Stimulated activated naive CD8-positive, alpha-beta T cell treated with anti-CD3 and anti-CD28 coated beads, Interleukin-15, amount 100 ng/mL, for 72 hours (primary cell): ENCODE measurements around the gene CLCA4.
"Not testable (repeated sequence)": the region's sequence is repeated elsewhere in the genome, so short reads cannot be mapped to it uniquely, and the experiment has no call there.

ENCODE experiments used
- ATAC-seq: fragments of 150-1000 bp; cut with Tn5 transposase; 2 replicates; pipeline ENCODE4 v1.10.0; 2021; ENCODE audit warnings: mild to moderate bottlenecking, moderate library complexity
- DNase-seq, 2 donors: peaks; one replicate each; pipeline ENCODE4 v3.0.0; 2021 to 2022
- H3K27ac Mint-ChIP-seq, 2 donors: one replicate each; pipeline ENCODE4 v1.8.0; 2022; ENCODE audit warnings: mild to moderate bottlenecking in 2 of 2, mixed read lengths in 2 of 2, moderate library complexity in 2 of 2
- H3K27me3 Mint-ChIP-seq: one replicate; pipeline ENCODE4 v1.8.0; 2022; ENCODE audit warnings: mixed read lengths
- H3K4me1 Mint-ChIP-seq: one replicate; pipeline ENCODE4 v1.8.0; 2022; ENCODE audit warnings: mild to moderate bottlenecking, mixed read lengths
- H3K4me3 Mint-ChIP-seq, 2 donors: one replicate each; pipeline ENCODE4 v1.8.0; 2022; ENCODE audit warnings: mild to moderate bottlenecking in 2 of 2, mixed read lengths in 2 of 2, moderate library complexity in 1 of 2
- H3K9me3 Mint-ChIP-seq, 2 donors: one replicate each; pipeline ENCODE4 v1.8.0; 2022; ENCODE audit warnings: mixed read lengths in 2 of 2

Gene CLCA4

DNA sequence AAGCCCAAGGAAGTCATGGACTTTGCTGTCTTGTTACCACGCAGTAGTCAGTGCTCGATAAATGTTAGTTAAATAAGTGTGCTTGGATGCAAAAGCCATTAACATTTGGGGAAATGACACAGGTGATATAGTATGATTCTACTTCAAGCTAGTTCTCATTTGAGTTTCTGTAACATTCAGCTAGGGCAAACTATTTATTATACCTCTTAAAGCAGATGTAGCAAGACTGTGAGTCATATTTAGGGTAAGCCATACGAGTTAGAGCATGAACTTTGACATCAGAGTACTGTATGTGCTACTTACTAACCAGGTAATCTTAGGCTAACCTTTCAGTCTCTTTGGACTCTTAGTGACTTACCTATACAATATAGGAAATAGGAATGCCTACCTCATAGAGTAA, 21.0 kb downstream of the CLCA4 start:
- Mint-ChIP-seq H3K9me3 (no peaks in the 10 kb centered on the region), H3K27me3 (no peaks in the 10 kb centered on the region), H3K27ac (no peak overlapping the region), H3K4me1 (no peaks in the 10 kb centered on the region), H3K4me3 (no peak overlapping the region)
- ATAC-seq (no peak), DNase-seq (no peak)

DNA sequence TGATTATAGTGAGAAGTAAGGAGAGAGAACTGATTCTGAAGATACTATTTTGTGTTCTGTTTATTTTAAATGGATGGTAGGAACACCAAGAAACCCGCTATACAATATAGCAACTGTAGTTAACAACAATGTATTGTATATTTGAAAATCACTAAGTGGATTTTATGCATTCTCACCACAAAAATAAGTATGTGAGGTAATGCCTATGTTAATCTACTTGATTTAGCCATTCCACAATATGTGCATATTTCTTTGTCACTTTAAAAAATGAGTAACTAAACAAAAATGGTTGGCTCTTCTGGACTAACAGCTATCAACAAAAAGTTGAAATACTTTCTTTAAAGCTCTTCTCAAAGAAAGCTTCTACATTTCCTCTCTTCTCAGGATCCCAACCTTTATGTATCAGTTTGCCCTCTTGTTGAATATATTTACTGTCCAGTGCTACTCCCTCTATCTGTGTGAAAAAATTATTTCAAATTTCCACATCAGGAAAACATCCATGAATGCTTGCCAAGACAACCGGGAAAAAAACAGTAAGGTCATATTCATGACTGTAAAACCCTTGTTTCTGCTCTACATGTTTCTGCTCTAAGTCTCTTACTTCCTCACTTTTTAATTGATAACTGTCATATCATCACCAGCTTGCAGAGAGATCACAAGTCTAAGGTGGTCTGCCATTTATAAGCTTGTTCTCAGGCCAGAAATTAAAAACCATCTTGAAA, 27.0 kb downstream of the CLCA4 start:
- no peak for DNase-seq
- Mint-ChIP-seq H3K27me3 (no peaks in the 10 kb centered on the region), H3K4me3 (no peak overlapping the region), H3K4me1 (no peaks in the 10 kb centered on the region), H3K27ac (no peak overlapping the region), H3K9me3 (no peaks in the 10 kb centered on the region)
- ATAC-seq: no peak

DNA sequence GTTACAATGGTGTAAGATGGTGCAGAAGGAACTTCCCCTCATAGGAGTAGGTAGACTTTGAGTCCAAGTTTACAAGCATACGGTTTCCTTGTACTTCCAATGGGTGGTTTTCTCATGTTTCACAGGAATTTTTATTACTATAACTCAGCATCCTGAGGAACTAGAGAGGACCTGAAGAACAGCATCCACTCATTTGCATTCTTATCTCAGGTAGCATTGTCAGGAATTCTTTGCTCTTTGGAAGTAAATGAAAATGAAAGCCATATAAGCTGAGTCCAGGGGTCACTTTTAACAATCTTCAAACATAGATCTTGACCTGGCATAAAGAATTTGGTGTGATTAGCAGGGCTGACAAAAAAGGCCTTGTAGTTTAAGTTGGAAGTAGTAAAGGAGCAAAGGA, 34.4 kb downstream of the CLCA4 start:
- H3K27ac Mint-ChIP-seq: no peak overlapping the region
- no peaks in the 10 kb centered on the region for H3K4me1 Mint-ChIP-seq
- ATAC-seq (no peak), DNase-seq (no peak)
- no peaks in the 10 kb centered on the region for H3K9me3 Mint-ChIP-seq
- no peak overlapping the region for H3K4me3 Mint-ChIP-seq
- no peaks in the 10 kb centered on the region for H3K27me3 Mint-ChIP-seq

DNA sequence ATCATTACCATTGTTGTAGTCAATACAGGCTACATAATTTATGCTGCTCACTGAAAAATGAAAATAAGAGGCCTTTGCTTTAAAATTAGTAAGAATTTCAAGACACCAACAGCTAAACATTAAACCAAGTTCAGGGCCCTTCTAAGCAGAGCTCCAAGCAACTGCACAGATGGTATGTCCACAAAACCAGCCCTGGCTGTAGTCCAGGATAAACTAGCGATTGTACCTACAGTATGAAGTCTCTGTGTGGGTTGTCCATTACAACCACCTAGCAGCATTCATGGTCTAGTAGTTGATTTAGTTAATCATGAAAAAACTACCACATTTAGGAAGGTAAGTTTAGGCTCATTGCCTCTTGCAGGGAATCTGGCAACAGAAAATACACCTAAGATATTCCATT, 35.3 kb downstream of the CLCA4 start:
- no peaks in the 10 kb centered on the region for H3K9me3 Mint-ChIP-seq
- DNase-seq: no peak
- ATAC-seq: no peak
- no peaks in the 10 kb centered on the region for H3K27me3 Mint-ChIP-seq
- no peaks in the 10 kb centered on the region for H3K4me1 Mint-ChIP-seq
- no peak overlapping the region for H3K27ac Mint-ChIP-seq
- no peak overlapping the region for H3K4me3 Mint-ChIP-seq

GRCh38 chr1:86583032-86583431, 36.2 kb downstream of the CLCA4 start:
- Mint-ChIP-seq H3K9me3 (no peaks in the 10 kb centered on the region), H3K4me1 (no peaks in the 10 kb centered on the region), H3K27ac (no peak overlapping the region), H3K27me3 (peaks cover 6% of the 10 kb centered on the region), H3K4me3 (no peak overlapping the region)
- ATAC-seq (no peak), DNase-seq (no peak)

DNA sequence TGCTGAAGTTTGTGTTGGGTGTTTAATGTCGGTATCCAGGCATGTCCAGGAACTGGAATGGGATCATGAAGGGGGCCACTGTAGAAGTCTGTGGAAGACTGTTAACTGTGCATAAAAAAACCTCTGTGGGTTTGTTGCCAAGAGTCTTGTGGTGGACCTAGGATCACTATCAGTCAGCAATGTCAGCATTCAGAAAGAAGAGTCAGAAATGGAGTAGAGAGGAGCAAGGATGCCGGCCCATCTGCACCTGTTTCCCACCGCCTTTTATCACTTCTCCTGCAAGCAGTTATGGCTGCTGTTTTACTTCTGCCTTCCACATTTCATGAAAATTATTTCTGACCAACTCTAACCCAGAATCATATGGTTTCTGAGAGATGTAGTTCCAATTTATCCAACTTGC, 36.7 kb downstream of the CLCA4 start:
- Mint-ChIP-seq H3K27me3 (peaks cover 11% of the 10 kb centered on the region), H3K9me3 (no peaks in the 10 kb centered on the region), H3K27ac (no peak overlapping the region), H3K4me1 (no peaks in the 10 kb centered on the region), H3K4me3 (no peak overlapping the region)
- no peak for ATAC-seq
- no peak for DNase-seq

DNA sequence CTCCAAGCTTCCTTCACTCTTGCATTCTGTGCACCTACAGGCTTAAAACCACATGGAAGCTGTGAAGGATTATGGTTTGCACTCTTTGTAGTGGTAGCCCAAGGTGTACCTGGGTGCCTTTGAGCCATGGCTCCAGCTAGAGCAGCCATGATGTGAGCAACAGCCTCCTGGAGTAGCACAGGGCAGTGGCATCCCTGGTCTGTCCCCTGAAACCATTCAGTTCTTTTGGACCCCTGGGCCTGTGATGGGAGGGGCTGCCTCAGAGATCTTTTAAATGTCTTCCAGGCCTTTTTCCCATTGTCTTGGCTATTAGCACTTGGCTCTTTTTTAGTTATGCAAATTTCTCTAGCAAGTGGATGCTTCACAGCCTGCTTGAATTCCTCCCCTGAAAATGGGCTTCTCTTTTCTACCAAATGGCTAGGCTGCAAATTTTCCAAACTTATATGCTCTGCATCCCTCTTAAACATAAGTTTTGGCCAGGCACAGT, 47.4 kb downstream of the CLCA4 start:
- H3K9me3 Mint-ChIP-seq: peaks cover 7 to 20% of the 10 kb centered on the region in 2 donors
- H3K27me3 Mint-ChIP-seq: peaks cover 10% of the 10 kb centered on the region
- no peak overlapping the region for H3K4me3 Mint-ChIP-seq
- H3K27ac Mint-ChIP-seq: no peak overlapping the region
- ATAC-seq (no peak), DNase-seq (no peak)
- no peaks in the 10 kb centered on the region for H3K4me1 Mint-ChIP-seq

DNA sequence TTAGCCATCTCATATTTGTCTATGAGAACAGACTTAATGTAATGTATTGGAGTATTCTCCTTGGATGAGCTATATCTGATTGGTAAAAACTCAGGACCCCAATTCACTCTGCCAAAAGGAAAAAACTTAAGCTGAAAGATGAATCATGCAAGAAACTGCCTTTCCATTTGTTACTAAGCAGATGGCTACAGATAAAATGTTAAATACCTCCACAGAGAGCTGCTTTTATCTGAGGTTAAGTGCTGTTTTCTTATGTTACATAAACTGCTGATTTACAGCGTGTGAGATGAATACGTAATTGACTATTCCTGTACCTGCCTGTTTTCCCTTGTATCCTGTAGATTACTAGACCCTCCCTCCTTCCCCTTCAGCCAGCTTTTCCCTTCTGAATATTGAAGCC, 49.3 kb downstream of the CLCA4 start:
- H3K27ac Mint-ChIP-seq: no peak overlapping the region
- no peak for ATAC-seq
- peaks cover 7 to 25% of the 10 kb centered on the region in 2 donors for H3K9me3 Mint-ChIP-seq

GRCh38 chr1:86596741-86597290, 49.9 kb downstream of the CLCA4 start:
- Mint-ChIP-seq H3K27me3 (no peaks in the 10 kb centered on the region), H3K27ac (no peak overlapping the region), H3K9me3 (peaks cover 7 to 31% of the 10 kb centered on the region in 2 donors), H3K4me3 (no peak overlapping the region), H3K4me1 (no peaks in the 10 kb centered on the region)
- ATAC-seq (no peak), DNase-seq (no peak)

More for the DNA sequence above, 49.3 kb downstream of the CLCA4 start:
- no peaks in the 10 kb centered on the region for H3K27me3 Mint-ChIP-seq
- no peaks in the 10 kb centered on the region for H3K4me1 Mint-ChIP-seq
- DNase-seq: no peak
- H3K4me3 Mint-ChIP-seq: no peak overlapping the region

DNA sequence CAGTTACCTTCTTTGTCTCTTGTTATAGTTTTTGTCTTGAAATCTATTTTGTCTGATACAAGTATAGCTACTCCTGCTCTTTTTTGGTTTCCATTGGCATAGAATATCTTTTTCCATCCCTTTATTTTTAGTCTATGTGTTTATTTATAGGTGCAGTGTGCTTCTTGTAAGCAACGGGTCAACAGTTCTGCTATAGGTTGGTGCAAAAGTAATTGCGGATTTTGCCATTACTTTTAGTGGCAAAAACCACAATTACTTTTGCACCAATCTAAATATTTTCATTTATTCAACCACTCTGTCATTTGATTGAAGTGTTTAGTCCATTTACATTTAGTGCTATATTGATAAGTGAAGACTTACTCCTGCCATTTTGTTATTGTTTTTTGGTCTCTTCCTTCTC, 59.2 kb downstream of the CLCA4 start:
- not testable (repeated sequence) for H3K4me3 Mint-ChIP-seq, H3K27ac Mint-ChIP-seq, DNase-seq, H3K27me3 Mint-ChIP-seq, ATAC-seq, H3K4me1 Mint-ChIP-seq
- H3K9me3 Mint-ChIP-seq: peaks cover 14 to 19% of the 10 kb centered on the region in 2 donors

DNA sequence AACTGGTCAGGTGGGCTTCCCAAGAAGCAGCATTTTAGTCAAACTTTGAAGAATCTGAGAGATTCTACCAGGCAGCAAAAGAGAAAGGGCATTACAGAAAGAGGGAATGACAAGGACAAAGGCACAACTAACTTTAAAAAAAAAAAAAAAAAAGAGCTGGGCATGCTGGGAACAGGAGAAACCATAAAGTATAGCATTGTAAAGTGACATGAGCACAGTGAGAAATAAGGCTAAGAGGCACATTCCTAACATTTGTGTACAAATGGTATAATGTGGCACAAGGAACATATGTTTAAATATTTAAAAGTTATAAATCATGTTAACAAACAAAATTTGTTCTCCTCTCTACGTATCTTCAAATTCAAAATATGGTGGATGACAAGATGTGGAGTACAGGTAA, 69.6 kb downstream of the CLCA4 start:
- ATAC-seq (no peak), DNase-seq (no peak)
- no peak overlapping the region for H3K4me3 Mint-ChIP-seq
- peaks cover 6% of the 10 kb centered on the region for H3K4me1 Mint-ChIP-seq
- H3K27me3 Mint-ChIP-seq: no peaks in the 10 kb centered on the region
- H3K27ac Mint-ChIP-seq: no peak overlapping the region
- peaks cover 15 to 26% of the 10 kb centered on the region in 2 donors for H3K9me3 Mint-ChIP-seq

- no peak for DNase-seq
- peak overlapping the region in 1 of 2 donors; percentile 16 for H3K27ac Mint-ChIP-seq
Measured at GRCh38 chr1:86616871-86617270, 70.0 kb downstream of the CLCA4 start.

GRCh38 chr1:86618358-86618757, 71.5 kb downstream of the CLCA4 start:
- ATAC-seq: no peak
- DNase-seq: no peak
- H3K27me3 Mint-ChIP-seq: peaks cover 5% of the 10 kb centered on the region
- peaks cover 11 to 19% of the 10 kb centered on the region in 2 donors for H3K9me3 Mint-ChIP-seq
- H3K4me3 Mint-ChIP-seq: no peak overlapping the region
- H3K27ac Mint-ChIP-seq: no peak overlapping the region
- H3K4me1 Mint-ChIP-seq: peaks cover 6% of the 10 kb centered on the region

More at GRCh38 chr1:86616871-86617270, 70.0 kb downstream of the CLCA4 start:
- H3K4me3 Mint-ChIP-seq: no peak overlapping the region
- peaks cover 6% of the 10 kb centered on the region for H3K4me1 Mint-ChIP-seq
- peak; percentile 76 for ATAC-seq
- H3K9me3 Mint-ChIP-seq: peaks cover 15 to 24% of the 10 kb centered on the region in 2 donors
- H3K27me3 Mint-ChIP-seq: no peaks in the 10 kb centered on the region

DNA sequence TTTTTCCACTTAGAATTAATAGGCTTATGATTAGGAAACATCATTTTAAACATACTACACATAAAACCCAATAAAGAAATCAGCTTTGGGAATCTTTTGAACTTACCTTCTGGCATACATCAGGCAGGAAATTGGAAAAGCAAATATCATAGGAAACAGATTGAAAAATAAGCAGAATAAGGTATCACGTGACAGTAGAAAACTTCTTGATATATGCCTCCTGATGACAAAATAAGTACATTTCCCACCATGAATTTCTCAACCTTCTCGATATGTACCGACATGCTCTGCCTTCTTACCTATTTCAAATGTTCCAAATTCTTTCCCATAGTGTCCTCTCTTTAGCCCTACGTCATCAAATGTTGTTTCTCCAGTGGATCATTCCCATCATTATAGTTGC, 72.4 kb downstream of the CLCA4 start:
- H3K4me3 Mint-ChIP-seq: no peak overlapping the region
- DNase-seq (no peak), ATAC-seq (no peak)
- no peak overlapping the region for H3K27ac Mint-ChIP-seq
- H3K9me3 Mint-ChIP-seq: peaks cover 7 to 17% of the 10 kb centered on the region in 2 donors
- peaks cover 5% of the 10 kb centered on the region for H3K27me3 Mint-ChIP-seq
- H3K4me1 Mint-ChIP-seq: peaks cover 6% of the 10 kb centered on the region

GRCh38 chr1:86621286-86621685, 74.4 kb downstream of the CLCA4 start:
- ATAC-seq: no peak
- H3K27me3 Mint-ChIP-seq: peaks cover 5% of the 10 kb centered on the region
- DNase-seq: no peak
- H3K27ac Mint-ChIP-seq: no peak overlapping the region
- H3K4me1 Mint-ChIP-seq: peaks cover 6% of the 10 kb centered on the region
- no peak overlapping the region for H3K4me3 Mint-ChIP-seq
- H3K9me3 Mint-ChIP-seq: peaks cover 6 to 7% of the 10 kb centered on the region in 2 donors
